Fibroblast of lung (primary cell): Measurements from ENCODE around the gene PDLIM3. TPM values are rescaled to one million over a fixed set of nuclear protein-coding genes. Genes with fewer than 3 reads are reported as not detected.

ENCODE experiments used
- DNase-seq, 2 donors: peaks; one replicate each; pipeline versions ENCODE4 v3.0.0 to v3.0.0-alpha.2; 2010; ENCODE audit warnings: low read depth in 2 of 2
- H2AFZ ChIP-seq: 2 replicates; pipeline ENCODE4 v1.5.1; 2012; ENCODE audit warnings: low read length, control low read depth, inconsistent platforms
- H3K27ac ChIP-seq: 2 replicates; pipeline ENCODE4 v1.5.1; 2011; ENCODE audit warnings: low read length, control low read depth; ENCODE audit not compliant: insufficient read depth
- H3K27me3 ChIP-seq: 2 replicates; pipeline ENCODE4 v1.5.1; 2011; ENCODE audit warnings: mild to moderate bottlenecking, low read length; ENCODE audit not compliant: control insufficient read depth, insufficient read depth
- H3K36me3 ChIP-seq: 2 replicates; pipeline ENCODE4 v1.5.1; 2011; ENCODE audit warnings: low read length; ENCODE audit not compliant: control insufficient read depth, insufficient read depth
- H3K4me1 ChIP-seq: 2 replicates; pipeline ENCODE4 v1.5.1; 2011; ENCODE audit warnings: low read length; ENCODE audit not compliant: control insufficient read depth, insufficient read depth; ENCODE audit errors: extremely low read depth
- H3K4me2 ChIP-seq: 2 replicates; pipeline ENCODE4 v1.5.1; 2011; ENCODE audit warnings: low read length, control low read depth; ENCODE audit not compliant: insufficient read depth; ENCODE audit errors: extremely low read depth
- H3K4me3 ChIP-seq, 4 experiments: fragments of 200-600 bp in 1 of 4; sonication (generic) in 1 of 4; replicated peaks in 1 of 4; 2 replicates each; pipeline ENCODE4 v1.5.1; 2011 to 2016; ENCODE audit warnings: low read length in 4 of 4, low read depth in 3 of 4, mild to moderate bottlenecking in 3 of 4, control low read depth in 2 of 4, inconsistent platforms in 1 of 4, mixed read lengths in 1 of 4; ENCODE audit not compliant: insufficient read depth in 1 of 4; ENCODE audit errors: control extremely low read depth in 1 of 4
- H3K79me2 ChIP-seq: 2 replicates; pipeline ENCODE4 v1.5.1; 2012; ENCODE audit warnings: mild to moderate bottlenecking, low read length, inconsistent platforms; ENCODE audit not compliant: control insufficient read depth, insufficient read depth
- H3K9ac ChIP-seq: 2 replicates; pipeline ENCODE4 v1.5.1; 2011; ENCODE audit warnings: mild to moderate bottlenecking, low read length, control low read depth; ENCODE audit not compliant: insufficient read depth
- H3K9me3 ChIP-seq: 2 replicates; pipeline ENCODE4 v1.5.1; 2012; ENCODE audit warnings: low read depth, low read length; ENCODE audit not compliant: control insufficient read depth, insufficient read depth
- H4K20me1 ChIP-seq: 2 replicates; pipeline ENCODE4 v1.5.1; 2011; ENCODE audit warnings: low read length; ENCODE audit not compliant: control insufficient read depth, insufficient read depth; ENCODE audit errors: extremely low read depth
- EZH2 ChIP-seq: IDR thresholded peaks from 2 replicates; pipeline ENCODE4 v1.5.1; 2012; ENCODE audit warnings: low read length, control low read depth, mild to moderate bottlenecking; ENCODE audit errors: missing control alignments
- polyA plus RNA-seq, 2 donors: library from polyadenylated mRNA; depleted of rRNA in 1 of 2; stranded (reverse) in 1 of 2; unstranded in 1 of 2; fragments of >200 nt; gene quantifications; 2 replicates each; pipeline ENCODE4 v1.2.1, GENCODE V29; 2011 to 2012; ENCODE audit warnings: missing spikeins in 1 of 2
- total RNA-seq: library from RNA; depleted of rRNA; stranded (reverse); fragments of >200 nt; gene quantifications from 2 replicates; pipeline ENCODE4 v1.2.1, GENCODE V29; 2014
- TF ChIP-seq, protein P1 (sequence below), 2 donors: IDR thresholded peaks in 1 of 2; conservative IDR thresholded peaks in 1 of 2; 1 replicate in 1 of 2; 2 replicates in 1 of 2; pipeline ENCODE4 v1.5.1; 2011 to 2012; ENCODE audit warnings: low read length in 2 of 2, control low read depth in 1 of 2, inconsistent platforms in 1 of 2, low read depth in 1 of 2, mild to moderate bottlenecking in 1 of 2

PDLIM3 gene
- total and polyA plus RNA-seq, 2 donors (not counting 1 experiment from before 2014, with no cell fraction given): 8.7 to 20.8 TPM

DNA sequence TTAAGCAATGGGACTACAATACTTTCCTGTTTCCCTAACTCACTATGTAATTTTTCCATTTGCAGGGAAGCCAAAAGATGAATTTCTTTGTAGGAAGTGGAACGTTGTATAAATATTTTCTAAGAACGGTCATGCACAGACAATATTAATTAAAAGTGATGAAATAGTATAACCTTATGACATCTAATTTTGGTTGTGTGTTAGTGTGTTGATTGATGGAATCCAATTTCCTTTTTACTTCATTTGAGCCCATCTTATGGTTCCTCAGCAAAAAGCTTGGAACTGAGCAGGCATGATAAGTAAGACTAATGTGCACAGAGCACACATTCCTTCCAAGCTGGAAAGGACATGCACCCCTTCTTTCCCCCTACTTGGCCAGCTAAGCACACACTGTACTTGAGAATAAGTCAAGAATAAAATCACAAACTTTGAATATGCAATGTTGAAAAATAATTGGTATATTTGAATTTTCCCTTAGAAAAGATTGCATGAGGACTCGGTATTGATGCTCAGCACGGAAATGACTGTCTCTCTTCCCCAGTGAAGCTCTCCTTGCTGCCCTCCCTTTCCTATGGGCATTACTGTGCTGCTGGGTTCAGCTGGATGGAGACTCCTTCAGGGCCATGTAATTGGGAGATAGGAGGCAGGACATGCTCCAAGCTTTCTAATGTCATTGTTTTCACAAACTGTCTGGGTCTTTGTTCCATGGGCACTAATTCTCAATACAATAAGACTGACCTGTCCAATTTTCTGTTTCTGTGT is 19.2 kb upstream of the PDLIM3 start:
- H2AFZ ChIP-seq: no peak overlapping the region

DNA sequence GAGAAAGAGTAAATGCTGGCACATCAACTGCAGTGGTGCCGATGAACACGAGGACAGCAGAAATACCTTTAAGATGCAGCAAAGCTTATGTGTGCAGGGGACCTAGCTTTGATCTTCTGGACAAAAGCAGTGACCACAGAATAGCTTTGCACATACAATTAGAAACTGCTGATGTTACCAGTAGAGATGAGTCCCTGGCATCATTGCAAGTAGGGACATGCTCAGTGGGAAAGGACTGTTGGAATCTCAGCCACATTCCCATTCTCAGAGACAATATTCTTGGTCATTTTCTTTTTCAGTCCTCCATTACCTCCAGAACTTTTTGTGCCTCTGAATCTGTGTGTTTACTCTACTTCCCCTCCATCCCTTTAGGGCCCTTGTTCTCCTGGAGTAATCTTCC is 16.9 kb upstream of the PDLIM3 start:
- H3K9ac ChIP-seq: no peak overlapping the region
- H3K4me3 ChIP-seq: no peak overlapping the region
- no peak for DNase-seq
- no peaks in the 10 kb centered on the region for H4K20me1 ChIP-seq
- no peaks in the 10 kb centered on the region for H3K4me1 ChIP-seq
- no peak overlapping the region for H2AFZ ChIP-seq
- no peak overlapping the region for H3K4me2 ChIP-seq
- H3K9me3 ChIP-seq: no peaks in the 10 kb centered on the region
- H3K79me2 ChIP-seq: no peaks in the 10 kb centered on the region
- no peaks in the 10 kb centered on the region for H3K36me3 ChIP-seq
- H3K27me3 ChIP-seq: no peaks in the 10 kb centered on the region
- TF ChIP-seq, protein P1, sequence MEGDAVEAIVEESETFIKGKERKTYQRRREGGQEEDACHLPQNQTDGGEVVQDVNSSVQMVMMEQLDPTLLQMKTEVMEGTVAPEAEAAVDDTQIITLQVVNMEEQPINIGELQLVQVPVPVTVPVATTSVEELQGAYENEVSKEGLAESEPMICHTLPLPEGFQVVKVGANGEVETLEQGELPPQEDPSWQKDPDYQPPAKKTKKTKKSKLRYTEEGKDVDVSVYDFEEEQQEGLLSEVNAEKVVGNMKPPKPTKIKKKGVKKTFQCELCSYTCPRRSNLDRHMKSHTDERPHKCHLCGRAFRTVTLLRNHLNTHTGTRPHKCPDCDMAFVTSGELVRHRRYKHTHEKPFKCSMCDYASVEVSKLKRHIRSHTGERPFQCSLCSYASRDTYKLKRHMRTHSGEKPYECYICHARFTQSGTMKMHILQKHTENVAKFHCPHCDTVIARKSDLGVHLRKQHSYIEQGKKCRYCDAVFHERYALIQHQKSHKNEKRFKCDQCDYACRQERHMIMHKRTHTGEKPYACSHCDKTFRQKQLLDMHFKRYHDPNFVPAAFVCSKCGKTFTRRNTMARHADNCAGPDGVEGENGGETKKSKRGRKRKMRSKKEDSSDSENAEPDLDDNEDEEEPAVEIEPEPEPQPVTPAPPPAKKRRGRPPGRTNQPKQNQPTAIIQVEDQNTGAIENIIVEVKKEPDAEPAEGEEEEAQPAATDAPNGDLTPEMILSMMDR (conservative IDR thresholded peaks at IDR 0.05 in 1 of 2, IDR thresholded peaks at IDR 0.05 in 1 of 2; ENCODE audit: low read depth in 1 of 2, low read length in 2 of 2): no peak
- TF ChIP-seq EZH2: no peak
- H3K27ac ChIP-seq: no peak overlapping the region

More for the DNA sequence above, 19.2 kb upstream of the PDLIM3 start:
- no peak overlapping the region for H3K4me2 ChIP-seq
- no peaks in the 10 kb centered on the region for H3K36me3 ChIP-seq
- no peaks in the 10 kb centered on the region for H4K20me1 ChIP-seq
- TF ChIP-seq, protein P1 (conservative IDR thresholded peaks at IDR 0.05 in 1 of 2, IDR thresholded peaks at IDR 0.05 in 1 of 2; ENCODE audit: low read depth in 1 of 2, low read length in 2 of 2): no peak
- TF ChIP-seq EZH2: no peak
- DNase-seq: no peak
- H3K4me1 ChIP-seq: no peaks in the 10 kb centered on the region
- no peak overlapping the region for H3K27ac ChIP-seq
- H3K79me2 ChIP-seq: no peaks in the 10 kb centered on the region
- H3K27me3 ChIP-seq: no peaks in the 10 kb centered on the region
- no peaks in the 10 kb centered on the region for H3K9me3 ChIP-seq
- H3K9ac ChIP-seq: no peak overlapping the region
- no peak overlapping the region for H3K4me3 ChIP-seq

DNA sequence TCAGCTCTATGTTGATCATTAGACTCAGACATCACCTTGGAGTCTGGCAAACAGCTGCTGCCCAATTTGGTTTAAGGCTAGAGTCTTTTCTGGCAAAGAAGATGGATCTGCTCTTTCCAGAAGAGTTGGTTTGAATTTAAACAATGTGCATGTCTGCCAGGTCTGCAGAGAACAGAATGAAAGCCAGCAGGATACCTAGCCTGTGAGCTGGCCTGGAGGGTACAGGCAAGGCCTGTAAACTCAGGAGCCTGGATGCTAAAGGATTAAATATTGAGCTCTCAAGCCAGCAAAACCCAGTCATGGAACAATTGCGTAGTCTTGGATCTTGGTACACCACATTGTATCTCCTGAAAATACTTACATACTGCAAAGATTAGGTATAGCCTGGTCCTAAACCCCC is 15.6 kb upstream of the PDLIM3 start:
- DNase-seq: no peak
- H3K4me2 ChIP-seq: no peak overlapping the region
- no peak overlapping the region for H3K9ac ChIP-seq
- TF ChIP-seq, protein P1 (conservative IDR thresholded peaks at IDR 0.05 in 1 of 2, IDR thresholded peaks at IDR 0.05 in 1 of 2; ENCODE audit: low read depth in 1 of 2, low read length in 2 of 2): no peak
- no peak for TF ChIP-seq EZH2
- no peaks in the 10 kb centered on the region for H4K20me1 ChIP-seq
- no peaks in the 10 kb centered on the region for H3K79me2 ChIP-seq
- no peaks in the 10 kb centered on the region for H3K36me3 ChIP-seq
- no peak overlapping the region for H3K27ac ChIP-seq
- H3K4me1 ChIP-seq: no peaks in the 10 kb centered on the region
- H2AFZ ChIP-seq: no peak overlapping the region
- H3K4me3 ChIP-seq: no peak overlapping the region
- H3K27me3 ChIP-seq: no peaks in the 10 kb centered on the region
- no peaks in the 10 kb centered on the region for H3K9me3 ChIP-seq
